IMR-90 (cell line): ENCODE results near the gene ACO1. TPM values are rescaled to one million over a fixed set of nuclear protein-coding genes. Genes with fewer than 3 reads are reported as not detected.

Experiments
- ATAC-seq: fragments of 200-7000 bp; cut with Tn5 transposase; 2 replicates; pipeline ENCODE4 v1.9.1; 2020; ENCODE audit warnings: low read depth, mild to moderate bottlenecking, moderate library complexity
- BruUV-seq: library from RNA; stranded (reverse); fragments of 400-500 nt; replicated peaks from 2 replicates; lab custom pipeline; 2021; lab: Mats Ljungman, UMichigan
- CTCF ChIA-PET: fragments of 300-600 bp; formaldehyde crosslinking; extraction: SDS; loops from one replicate; lab custom pipeline; 2021; ENCODE audit warnings: antibody characterized with exemption; lab: Yijun Ruan, JAX
- POLR2A ChIA-PET: fragments of 300-600 bp; sonication (Branson Sonifier 250); formaldehyde crosslinking; loops from one replicate; lab custom pipeline; 2022; ENCODE audit warnings: antibody characterized with exemption; ENCODE audit not compliant: unreplicated experiment; lab: Charles Lee
- DNase-seq: peaks from one replicate; pipeline ENCODE4 v3.0.0; 2013
- H2AFZ ChIP-seq: replicated peaks from 2 replicates; pipeline ENCODE3; 2013; ENCODE audit warnings: low read length, mild to moderate bottlenecking; ENCODE audit not compliant: poor library complexity
- H2AK5ac ChIP-seq: 2 replicates; pipeline ENCODE4 v1.6.1; 2013; ENCODE audit warnings: low read depth, low read length, inconsistent platforms
- H2AK9ac ChIP-seq: replicated peaks from 2 replicates; pipeline ENCODE3; 2013; ENCODE audit warnings: mild to moderate bottlenecking, low read depth, low read length, moderate library complexity; ENCODE audit not compliant: poor library complexity
- H2BK120ac ChIP-seq: 2 replicates; pipeline ENCODE4 v1.6.1; 2013; ENCODE audit warnings: low read depth, low read length, inconsistent platforms
- H2BK15ac ChIP-seq: 3 replicates; pipeline ENCODE4 v1.6.1; 2013; ENCODE audit warnings: low read depth, low read length, inconsistent platforms
- H2BK20ac ChIP-seq: 2 replicates; pipeline ENCODE4 v1.6.1; 2013; ENCODE audit warnings: low read depth, mild to moderate bottlenecking, inconsistent platforms, low read length, moderate library complexity
- H2BK5ac ChIP-seq: 2 replicates; pipeline ENCODE4 v1.6.1; 2013; ENCODE audit warnings: mild to moderate bottlenecking, low read depth, low read length, inconsistent platforms; ENCODE audit not compliant: poor library complexity, severe bottlenecking
- H3K14ac ChIP-seq: replicated peaks from 2 replicates; pipeline ENCODE4 v1.6.1; 2013; ENCODE audit warnings: low read depth, low read length, inconsistent platforms
- H3K18ac ChIP-seq: 2 replicates; pipeline ENCODE4 v1.6.1; 2013; ENCODE audit warnings: low read depth, low read length, control low read depth
- H3K23ac ChIP-seq: 2 replicates; pipeline ENCODE4 v1.6.1; 2013; ENCODE audit warnings: low read depth, low read length, inconsistent platforms
- H3K27ac ChIP-seq: 2 replicates; pipeline ENCODE4 v1.5.1; 2013; ENCODE audit warnings: mild to moderate bottlenecking, control low read depth, low read length; ENCODE audit not compliant: insufficient read depth
- H3K27me3 ChIP-seq: 2 replicates; pipeline ENCODE4 v1.6.1; 2013; ENCODE audit warnings: low read length; ENCODE audit not compliant: control insufficient read depth, insufficient read depth
- H3K36me3 ChIP-seq: 2 replicates; pipeline ENCODE4 v1.6.1; 2013; ENCODE audit warnings: low read length, mixed read lengths; ENCODE audit not compliant: control insufficient read depth, insufficient read depth
- H3K4ac ChIP-seq: 2 replicates; pipeline ENCODE4 v1.6.1; 2013; ENCODE audit warnings: low read depth, low read length, inconsistent platforms
- H3K4me1 ChIP-seq: 2 replicates; pipeline ENCODE4 v1.6.1; 2013; ENCODE audit warnings: low read length, mixed read lengths; ENCODE audit not compliant: control insufficient read depth, insufficient read depth
- H3K4me2 ChIP-seq: 2 replicates; pipeline ENCODE4 v1.6.1; 2013; ENCODE audit warnings: low read depth, mild to moderate bottlenecking, control low read depth, low read length, moderate library complexity
- H3K4me3 ChIP-seq: 2 replicates; pipeline ENCODE4 v1.5.1; 2013; ENCODE audit warnings: low read depth, mild to moderate bottlenecking, control low read depth, low read length, moderate library complexity; ENCODE audit not compliant: insufficient read depth
- H3K56ac ChIP-seq: 2 replicates; pipeline ENCODE4 v1.6.1; 2013; ENCODE audit warnings: low read length, inconsistent platforms; ENCODE audit not compliant: insufficient read depth; ENCODE audit errors: extremely low read depth
- H3K79me1 ChIP-seq, 2 experiments: 2 replicates each; pipeline ENCODE4 v1.6.1; 2013; ENCODE audit warnings: low read length in 2 of 2, inconsistent platforms in 1 of 2, low read depth in 1 of 2
- H3K9ac ChIP-seq: 2 replicates; pipeline ENCODE4 v1.6.1; 2013; ENCODE audit warnings: low read depth, low read length, control low read depth
- H3K9me1 ChIP-seq: 2 replicates; pipeline ENCODE4 v1.6.1; 2013; ENCODE audit warnings: low read length, inconsistent platforms; ENCODE audit not compliant: insufficient read depth
- H3K9me3 ChIP-seq: 2 replicates; pipeline ENCODE4 v1.6.1; 2013; ENCODE audit warnings: low read length; ENCODE audit not compliant: control insufficient read depth, insufficient read depth
- H4K20me1 ChIP-seq: 2 replicates; pipeline ENCODE4 v1.6.1; 2013; ENCODE audit warnings: low read length, inconsistent platforms; ENCODE audit not compliant: insufficient read depth
- H4K5ac ChIP-seq: 2 replicates; pipeline ENCODE4 v1.6.1; 2013; ENCODE audit warnings: mild to moderate bottlenecking, low read depth, low read length, control low read depth
- H4K8ac ChIP-seq, 2 experiments: 2 replicates each; pipeline ENCODE4 v1.6.1; 2013; ENCODE audit warnings: low read depth in 2 of 2, low read length in 2 of 2, control low read depth in 1 of 2, inconsistent platforms in 1 of 2
- H4K91ac ChIP-seq: 2 replicates; pipeline ENCODE4 v1.6.1; 2013; ENCODE audit warnings: low read depth, low read length, inconsistent platforms; ENCODE audit not compliant: insufficient read depth
- FOS ChIP-seq: fragments of 150-350 bp; IDR thresholded peaks from 2 replicates; pipeline ENCODE4 v1.6.1; 2016; ENCODE audit warnings: low read depth, low read length
- MAFK ChIP-seq: IDR thresholded peaks from 2 replicates; pipeline ENCODE4 v1.6.1; 2012; ENCODE audit warnings: low read depth, low read length, improper control_type of control experiment
- MAZ ChIP-seq: IDR thresholded peaks from 2 replicates; pipeline ENCODE4 v1.6.1; 2012; ENCODE audit warnings: low read depth, mild to moderate bottlenecking, low read length, improper control_type of control experiment, moderate library complexity, borderline replicate concordance
- NFE2L2 ChIP-seq: fragments of 150-350 bp; IDR thresholded peaks from 2 replicates; pipeline ENCODE4 v1.6.1; 2016; ENCODE audit warnings: low read depth, mild to moderate bottlenecking, low read length
- POLR2A ChIP-seq: IDR thresholded peaks from 2 replicates; pipeline ENCODE4 v1.6.1; 2012; ENCODE audit warnings: mild to moderate bottlenecking, low read depth, low read length
- RAD21 ChIP-seq: IDR thresholded peaks from 2 replicates; pipeline ENCODE4 v1.6.1; 2012; ENCODE audit warnings: low read length, improper control_type of control experiment
- RCOR1 ChIP-seq: IDR thresholded peaks from 2 replicates; pipeline ENCODE4 v1.6.1; 2012; ENCODE audit warnings: mild to moderate bottlenecking, low read length, improper control_type of control experiment; ENCODE audit not compliant: insufficient replicate concordance
- SMC3 ChIP-seq: fragments of 150-350 bp; IDR thresholded peaks from 2 replicates; pipeline ENCODE4 v1.6.1; 2016; ENCODE audit warnings: low read depth, mild to moderate bottlenecking, antibody characterized with exemption, low read length, moderate library complexity
- WGBS, 2 experiments: methylation state at CpG; one replicate each; pipeline versions ENCODE4 v1.1.5 to v1.1.7; 2013; ENCODE audit warnings: missing lambda C conversion rate in 2 of 2; ENCODE audit not compliant: insufficient read length in 1 of 2; ENCODE audit errors: extremely low coverage in 2 of 2; 5-methylcytosine and 5-hydroxymethylcytosine counted together
- dilution Hi-C: fragments of 300-500 bp; cut with HindIII; formaldehyde crosslinking; loops from one replicate; pipeline ENCODE4 v1.14.3; 2018; ENCODE audit warnings: low sequenced_read_pairs; ENCODE audit not compliant: unreplicated experiment
- in situ Hi-C: fragments of 300-500 bp; cut with MboI; formaldehyde crosslinking; loops from 3 replicates; pipeline ENCODE4 v1.14.3; 2019; ENCODE audit warnings: low sequenced_read_pairs, inconsistent platforms, mixed read lengths
- intact Hi-C: fragments of 100-400 bp; cut with micrococcal nuclease; formaldehyde crosslinking; loops from 2 replicates; pipeline ENCODE4 v1.10.0; 2022
- polyA plus RNA-seq, 3 experiments: library from polyadenylated mRNA; depleted of rRNA; stranded (reverse); fragments of >200 nt; gene quantifications; 2 replicates each; pipeline ENCODE4 v1.2.3, GENCODE V29; 2012; ENCODE audit warnings: low replicate concordance in 1 of 3
- total RNA-seq: library from RNA; depleted of rRNA; stranded (reverse); fragments of >200 nt; gene quantifications from 2 replicates; pipeline ENCODE4 v1.2.3, GENCODE V29; 2012
- TF ChIP-seq, protein P1 (sequence below): conservative IDR thresholded peaks from 2 replicates; pipeline ENCODE4 v1.5.1; 2012; ENCODE audit warnings: mild to moderate bottlenecking, low read depth, low read length, improper control_type of control experiment
- TF ChIP-seq, protein P2 (sequence below): fragments of 150-350 bp; IDR thresholded peaks from 2 replicates; pipeline ENCODE4 v1.6.1; 2017; ENCODE audit warnings: mild to moderate bottlenecking, antibody characterized with exemption, low read length, low read depth

ACO1 gene
- total and polyA plus RNA-seq, 2 of the 4 experiments (the other 2 are of a cell fraction): 85.9 to 158 TPM

DNA sequence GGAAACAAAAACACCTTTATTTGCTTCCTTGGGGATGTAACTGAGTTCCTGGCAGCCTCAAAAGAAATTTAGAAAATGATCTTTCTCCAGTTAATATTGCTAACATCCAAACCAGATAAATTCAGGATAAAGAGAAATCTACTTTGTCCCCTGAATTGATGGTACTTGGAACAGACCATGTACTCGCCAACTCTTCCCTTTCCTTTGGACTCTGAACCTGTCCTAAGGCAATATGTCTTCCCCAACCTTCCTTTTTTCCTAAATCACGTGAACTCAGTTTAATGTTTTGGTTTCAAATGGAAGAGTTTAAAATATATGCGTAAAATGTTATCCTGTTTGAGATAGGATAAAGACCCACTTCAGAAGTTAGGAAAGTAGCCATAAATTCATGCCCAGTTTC, 28.0 kb downstream of the ACO1 start:
- Histone ChIP-seq H2AK5ac (no peak overlapping the region), H3K9me1 (peaks cover 9% of the 10 kb centered on the region; the same call in 1 of the 2 replicates), H4K8ac (no peak overlapping the region), H3K14ac (no peak overlapping the region), H3K27ac (no peak overlapping the region), H4K91ac (no peak overlapping the region), H2BK15ac (no peak overlapping the region), H2AK9ac (no peak overlapping the region), H3K36me3 (peaks cover 70% of the 10 kb centered on the region), H4K20me1 (no peaks in the 10 kb centered on the region), H3K9ac (no peak overlapping the region), H3K18ac (no peak overlapping the region), H3K4ac (no peak overlapping the region), H3K4me1 (no peaks in the 10 kb centered on the region; the same call in 1 of the 2 replicates), H4K5ac (no peak overlapping the region), H3K4me2 (no peak overlapping the region), H2BK120ac (no peak overlapping the region), H2BK5ac (no peak overlapping the region), H3K4me3 (no peak overlapping the region), H3K23ac (no peak overlapping the region), H3K56ac (no peak overlapping the region), H3K79me1 (peaks cover 16 to 25% of the 10 kb centered on the region in 2 experiments), H2BK20ac (no peak overlapping the region), H2AFZ (no peak overlapping the region), H3K9me3 (no peaks in the 10 kb centered on the region), H3K27me3 (no peaks in the 10 kb centered on the region)
- WGBS, 2 experiments: no CpG with 5 or more reads among the region's 3 CpGs
- no TSS peak for BruUV-seq
- no peak for TF ChIP-seq FOS
- TF ChIP-seq RCOR1: no peak
- no peak for TF ChIP-seq POLR2A
- TF ChIP-seq NFE2L2: no peak
- TF ChIP-seq RAD21: no peak
- TF ChIP-seq, protein P1, sequence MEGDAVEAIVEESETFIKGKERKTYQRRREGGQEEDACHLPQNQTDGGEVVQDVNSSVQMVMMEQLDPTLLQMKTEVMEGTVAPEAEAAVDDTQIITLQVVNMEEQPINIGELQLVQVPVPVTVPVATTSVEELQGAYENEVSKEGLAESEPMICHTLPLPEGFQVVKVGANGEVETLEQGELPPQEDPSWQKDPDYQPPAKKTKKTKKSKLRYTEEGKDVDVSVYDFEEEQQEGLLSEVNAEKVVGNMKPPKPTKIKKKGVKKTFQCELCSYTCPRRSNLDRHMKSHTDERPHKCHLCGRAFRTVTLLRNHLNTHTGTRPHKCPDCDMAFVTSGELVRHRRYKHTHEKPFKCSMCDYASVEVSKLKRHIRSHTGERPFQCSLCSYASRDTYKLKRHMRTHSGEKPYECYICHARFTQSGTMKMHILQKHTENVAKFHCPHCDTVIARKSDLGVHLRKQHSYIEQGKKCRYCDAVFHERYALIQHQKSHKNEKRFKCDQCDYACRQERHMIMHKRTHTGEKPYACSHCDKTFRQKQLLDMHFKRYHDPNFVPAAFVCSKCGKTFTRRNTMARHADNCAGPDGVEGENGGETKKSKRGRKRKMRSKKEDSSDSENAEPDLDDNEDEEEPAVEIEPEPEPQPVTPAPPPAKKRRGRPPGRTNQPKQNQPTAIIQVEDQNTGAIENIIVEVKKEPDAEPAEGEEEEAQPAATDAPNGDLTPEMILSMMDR: no peak
- TF ChIP-seq, protein P2, sequence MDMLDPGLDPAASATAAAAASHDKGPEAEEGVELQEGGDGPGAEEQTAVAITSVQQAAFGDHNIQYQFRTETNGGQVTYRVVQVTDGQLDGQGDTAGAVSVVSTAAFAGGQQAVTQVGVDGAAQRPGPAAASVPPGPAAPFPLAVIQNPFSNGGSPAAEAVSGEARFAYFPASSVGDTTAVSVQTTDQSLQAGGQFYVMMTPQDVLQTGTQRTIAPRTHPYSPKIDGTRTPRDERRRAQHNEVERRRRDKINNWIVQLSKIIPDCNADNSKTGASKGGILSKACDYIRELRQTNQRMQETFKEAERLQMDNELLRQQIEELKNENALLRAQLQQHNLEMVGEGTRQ: no peak
- TF ChIP-seq MAZ: no peak
- TF ChIP-seq MAFK: no peak
- TF ChIP-seq SMC3: no peak
- no peak for DNase-seq
- POLR2A ChIA-PET: no interaction called here
- intact Hi-C loops: loop anchor here (2.0 kb wide), 1 partner anchor 16 kb away; no protein-coding TSS in a partner anchor
- no peak for ATAC-seq
- CTCF ChIA-PET: no interaction called here
- dilution Hi-C loops: no loop called here
- in situ Hi-C loops: no loop called here
